Uterus (tissue), 4 donors: ENCODE results near the gene RHBDD3. TPM values are rescaled to one million over a fixed set of nuclear protein-coding genes. Genes with fewer than 3 reads are reported as not detected.

Experiments used
- DNase-seq, 2 donors: peaks; one replicate each; pipeline ENCODE4 v3.0.0-alpha.2; 2019 to 2020
- H3K27ac ChIP-seq, 2 donors: fragments of 200-600 bp; sonication (generic); 1 replicate in 1 of 2; 2 replicates in 1 of 2; pipeline ENCODE4 v1.5.1; 2016 to 2018
- H3K27me3 ChIP-seq, 2 donors: fragments of 200-600 bp; sonication (generic); one replicate each; pipeline ENCODE4 v1.5.1; 2018 to 2019; ENCODE audit warnings: control low read depth in 1 of 2
- H3K36me3 ChIP-seq, 2 donors: fragments of 200-600 bp; sonication (generic); one replicate each; pipeline ENCODE4 v1.5.1; 2019; ENCODE audit warnings: control low read depth in 1 of 2
- H3K4me1 ChIP-seq, 2 donors: fragments of 200-600 bp; sonication (generic); one replicate each; pipeline ENCODE4 v1.5.1; 2018 to 2019; ENCODE audit warnings: control low read depth in 1 of 2
- H3K4me3 ChIP-seq, 2 donors: fragments of 200-600 bp; sonication (generic); 1 replicate in 1 of 2; 2 replicates in 1 of 2; pipeline ENCODE4 v1.5.1; 2018 to 2019; ENCODE audit warnings: mild to moderate bottlenecking in 1 of 2
- H3K9me3 ChIP-seq, 2 donors: fragments of 200-600 bp; sonication (generic); one replicate each; pipeline ENCODE4 v1.5.1; 2019; ENCODE audit warnings: control low read depth in 1 of 2
- POLR2A ChIP-seq, 2 donors: fragments of 450-650 bp; IDR thresholded peaks; one replicate each; pipeline ENCODE4 v1.6.1; 2016; ENCODE audit warnings: antibody characterized with exemption in 2 of 2, mild to moderate bottlenecking in 1 of 2, moderate library complexity in 1 of 2
- intact Hi-C: fragments of 100-400 bp; cut with DNase I; formaldehyde crosslinking; loops from one replicate; pipeline ENCODE4 v1.15.1; 2023; ENCODE audit warnings: low total_unique reads
- total RNA-seq, 4 donors: library from RNA; depleted of rRNA in 3 of 4; stranded (reverse); fragments of >200 nt in 3 of 4; gene quantifications; one replicate each; pipeline versions ENCODE4 v1.1.0 to v1.2.4, GENCODE V29; 2014 to 2023
- TF ChIP-seq, protein P1 (sequence below), 4 experiments: fragments of 200-600 bp in 2 of 4; fragments of 450-650 bp in 2 of 4; sonication (generic) in 2 of 4; IDR thresholded peaks; one replicate each; pipeline ENCODE4 v1.5.1; 2016 to 2019; ENCODE audit warnings: antibody characterized with exemption in 4 of 4, mild to moderate bottlenecking in 2 of 4, moderate library complexity in 1 of 4
- donor health status: DM: yes; HTN: yes; CAD: no.

RHBDD3 gene
- total RNA-seq, 4 donors from 2014 or later: 6.5 to 46.6 (median 26.1) TPM

DNA sequence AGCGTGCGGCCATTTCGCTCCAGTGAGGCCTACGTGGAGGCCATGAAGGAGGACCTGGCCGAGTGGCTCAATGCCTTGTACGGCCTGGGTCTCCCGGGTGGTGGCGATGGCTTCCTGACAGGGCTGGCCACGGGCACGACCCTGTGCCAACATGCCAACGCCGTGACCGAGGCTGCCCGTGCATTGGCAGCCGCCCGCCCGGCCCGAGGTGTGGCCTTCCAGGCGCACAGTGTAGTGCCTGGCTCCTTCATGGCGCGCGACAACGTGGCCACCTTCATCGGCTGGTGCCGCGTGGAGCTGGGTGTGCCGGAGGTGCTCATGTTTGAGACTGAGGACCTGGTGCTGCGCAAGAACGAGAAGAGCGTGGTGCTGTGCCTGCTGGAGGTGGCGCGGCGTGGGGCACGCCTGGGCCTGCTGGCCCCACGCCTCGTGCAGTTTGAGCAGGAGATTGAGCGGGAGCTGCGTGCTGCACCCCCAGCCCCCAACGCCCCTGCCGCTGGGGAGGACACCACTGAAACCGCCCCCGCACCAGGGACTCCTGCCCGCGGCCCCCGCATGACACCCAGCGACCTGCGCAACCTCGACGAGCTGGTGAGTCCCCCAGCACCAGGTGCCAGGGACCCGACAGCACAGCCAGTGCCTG is 40.5 kb upstream of the RHBDD3 start:
- no peak for TF ChIP-seq POLR2A (IDR thresholded peaks at IDR 0.05)
- Histone ChIP-seq H3K36me3 (no peaks in the 10 kb centered on the region), H3K9me3 (no peaks in the 10 kb centered on the region), H3K4me3 (peak overlapping the region in 1 of 2 donors; percentile 87), H3K27ac (peak overlapping the region; percentile 78 to 80), H3K27me3 (peaks cover 0 to 4% of the 10 kb centered on the region in 2 donors), H3K4me1 (peaks cover 7 to 29% of the 10 kb centered on the region in 2 donors)
- intact Hi-C loops: no loop called here
- DNase-seq: no peak

DNA sequence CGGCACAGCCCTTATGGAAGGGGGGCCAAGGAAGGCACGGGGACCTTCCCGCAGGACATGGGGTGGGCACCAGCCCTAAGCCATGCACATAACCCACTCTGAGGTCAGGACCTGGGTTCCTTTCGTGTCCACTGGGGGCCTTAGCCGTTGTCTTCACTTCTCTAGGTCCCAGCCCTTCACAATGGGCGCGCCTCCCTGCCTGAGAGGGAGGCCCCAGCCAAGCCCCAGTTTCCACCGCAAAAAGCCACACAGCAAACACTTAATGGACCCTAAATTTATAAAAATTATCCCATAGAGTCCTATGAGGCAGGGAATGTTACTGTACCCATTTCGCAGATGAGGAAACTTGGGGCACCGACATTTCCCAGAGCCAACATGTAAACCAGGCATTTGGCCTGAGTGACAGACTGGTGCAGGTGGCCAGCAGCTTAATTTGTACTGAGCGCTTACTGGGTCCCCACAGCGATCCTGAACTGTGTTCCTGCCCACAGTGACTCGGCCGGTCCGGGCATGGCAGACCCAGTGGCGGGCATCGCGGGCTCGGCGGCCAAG is 39.9 kb upstream of the RHBDD3 start:
- H3K36me3 ChIP-seq: no peaks in the 10 kb centered on the region
- peak overlapping the region; percentile 77 to 87 for H3K4me3 ChIP-seq
- H3K9me3 ChIP-seq: no peaks in the 10 kb centered on the region
- H3K27me3 ChIP-seq: no peaks in the 10 kb centered on the region
- H3K27ac ChIP-seq: peak overlapping the region; percentile 78 to 80
- intact Hi-C loops: no loop called here
- DNase-seq: no peak
- peaks cover 7 to 27% of the 10 kb centered on the region in 2 donors for H3K4me1 ChIP-seq
- TF ChIP-seq, protein P1, sequence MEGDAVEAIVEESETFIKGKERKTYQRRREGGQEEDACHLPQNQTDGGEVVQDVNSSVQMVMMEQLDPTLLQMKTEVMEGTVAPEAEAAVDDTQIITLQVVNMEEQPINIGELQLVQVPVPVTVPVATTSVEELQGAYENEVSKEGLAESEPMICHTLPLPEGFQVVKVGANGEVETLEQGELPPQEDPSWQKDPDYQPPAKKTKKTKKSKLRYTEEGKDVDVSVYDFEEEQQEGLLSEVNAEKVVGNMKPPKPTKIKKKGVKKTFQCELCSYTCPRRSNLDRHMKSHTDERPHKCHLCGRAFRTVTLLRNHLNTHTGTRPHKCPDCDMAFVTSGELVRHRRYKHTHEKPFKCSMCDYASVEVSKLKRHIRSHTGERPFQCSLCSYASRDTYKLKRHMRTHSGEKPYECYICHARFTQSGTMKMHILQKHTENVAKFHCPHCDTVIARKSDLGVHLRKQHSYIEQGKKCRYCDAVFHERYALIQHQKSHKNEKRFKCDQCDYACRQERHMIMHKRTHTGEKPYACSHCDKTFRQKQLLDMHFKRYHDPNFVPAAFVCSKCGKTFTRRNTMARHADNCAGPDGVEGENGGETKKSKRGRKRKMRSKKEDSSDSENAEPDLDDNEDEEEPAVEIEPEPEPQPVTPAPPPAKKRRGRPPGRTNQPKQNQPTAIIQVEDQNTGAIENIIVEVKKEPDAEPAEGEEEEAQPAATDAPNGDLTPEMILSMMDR (IDR thresholded peaks at IDR 0.05): no peak
- TF ChIP-seq POLR2A (IDR thresholded peaks at IDR 0.05): no peak

DNA sequence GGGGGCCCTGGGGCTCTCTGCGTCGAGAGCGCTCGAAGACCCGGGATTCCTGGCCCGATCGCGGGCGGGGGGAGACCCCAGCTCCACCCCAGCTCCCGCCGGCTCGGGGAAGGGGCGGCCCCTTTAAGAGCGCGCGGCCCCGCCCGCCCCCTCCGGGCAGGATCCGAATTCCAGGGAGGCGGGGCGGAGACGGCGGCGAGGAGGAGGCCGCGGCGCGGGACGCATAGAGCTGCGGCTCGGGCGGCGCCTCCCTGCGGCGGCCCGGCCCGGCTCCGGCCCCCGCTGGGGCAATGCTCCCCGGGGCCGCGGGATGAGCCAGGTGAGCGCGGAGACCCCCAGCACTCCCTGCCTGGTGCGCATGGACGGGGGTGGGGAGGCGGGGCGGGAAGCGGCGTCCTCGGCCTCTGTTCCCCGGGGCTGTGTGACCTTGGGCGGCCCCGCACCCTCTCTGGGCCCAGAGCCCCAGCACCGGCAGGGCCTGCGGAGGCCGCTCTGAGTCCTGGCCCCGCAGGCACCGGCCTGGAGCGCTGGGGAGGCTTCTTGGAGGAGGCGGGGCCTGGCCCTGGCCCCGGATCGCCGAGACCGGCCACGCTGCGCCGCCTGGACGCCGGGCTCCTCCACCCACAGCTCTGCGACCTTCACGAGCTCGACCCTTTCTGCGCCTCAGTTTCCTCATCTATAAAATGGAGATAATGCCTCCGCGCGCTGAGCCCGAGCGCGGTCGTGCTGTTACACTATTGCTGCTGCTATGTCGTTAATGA is 39.2 kb upstream of the RHBDD3 start:
- Histone ChIP-seq H3K27me3 (no peaks in the 10 kb centered on the region), H3K4me1 (peaks cover 7 to 27% of the 10 kb centered on the region in 2 donors), H3K27ac (peak overlapping the region; percentile 78 to 80), H3K9me3 (no peaks in the 10 kb centered on the region), H3K4me3 (peak overlapping the region; percentile 77 to 87), H3K36me3 (no peaks in the 10 kb centered on the region)
- peak in 1 of 2 donors; percentile 65 for TF ChIP-seq POLR2A (IDR thresholded peaks at IDR 0.05)
- TF ChIP-seq, protein P1 (IDR thresholded peaks at IDR 0.05): peak in 3 of 4 experiments; percentile 27 to 40 (median 28)
- intact Hi-C loops: no loop called here
- DNase-seq: peak; percentile 78 to 80

DNA sequence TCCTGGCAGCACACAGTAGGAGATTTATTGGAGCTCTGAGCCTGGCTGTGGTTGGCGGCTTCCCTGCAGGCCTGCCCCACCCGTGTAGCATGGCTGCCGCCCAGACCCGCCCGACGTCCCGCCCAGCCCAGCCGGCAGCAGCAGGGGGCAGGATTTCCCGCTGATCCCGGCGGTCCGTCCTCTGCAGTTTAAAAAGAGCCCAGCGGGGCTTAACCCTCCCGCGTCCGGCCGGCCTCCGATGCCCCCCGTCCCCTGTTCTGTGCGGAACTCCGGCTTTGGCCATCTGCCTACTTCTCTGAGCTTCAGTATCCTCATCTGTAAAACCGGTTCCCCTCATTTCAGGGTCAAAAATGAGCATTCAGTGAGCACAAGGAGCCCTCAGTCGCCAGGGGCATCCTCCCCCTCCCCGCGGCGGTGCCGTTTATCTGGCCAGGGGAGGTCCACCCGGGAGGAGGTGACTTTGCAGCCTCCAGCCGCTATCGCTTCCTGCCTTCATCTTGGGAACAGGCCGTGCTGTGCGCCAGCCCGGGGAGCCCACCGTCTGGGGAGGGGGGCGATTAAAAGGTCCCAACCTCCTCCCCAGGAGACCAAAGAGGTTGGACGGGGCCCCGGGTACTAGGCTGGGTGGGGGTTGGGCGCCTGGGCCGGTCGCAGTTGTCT is 38.5 kb upstream of the RHBDD3 start, which contains the start of gene GAS2L1:
Gene GAS2L1, plus strand, starts transcription at position 476 of the 660 bp plus-strand sequence. CDS start 1,456 bp downstream, outside the sequence.
- Histone ChIP-seq H3K9me3 (no peaks in the 10 kb centered on the region), H3K36me3 (no peaks in the 10 kb centered on the region), H3K4me3 (peak within 1 kb of the TSS; percentile 77 to 87), H3K27me3 (no peaks in the 10 kb centered on the region), H3K27ac (peak within 1 kb of the TSS; percentile 78 to 80), H3K4me1 (peaks cover 7 to 23% of the 10 kb centered on the region in 2 donors)
- DNase-seq: peak; percentile 80 to 86
- TF ChIP-seq POLR2A (IDR thresholded peaks at IDR 0.05): no peak
- TF ChIP-seq, protein P1 (IDR thresholded peaks at IDR 0.05): peak; percentile 77 to 89 (median 84)
- intact Hi-C loops: no loop called here

DNA sequence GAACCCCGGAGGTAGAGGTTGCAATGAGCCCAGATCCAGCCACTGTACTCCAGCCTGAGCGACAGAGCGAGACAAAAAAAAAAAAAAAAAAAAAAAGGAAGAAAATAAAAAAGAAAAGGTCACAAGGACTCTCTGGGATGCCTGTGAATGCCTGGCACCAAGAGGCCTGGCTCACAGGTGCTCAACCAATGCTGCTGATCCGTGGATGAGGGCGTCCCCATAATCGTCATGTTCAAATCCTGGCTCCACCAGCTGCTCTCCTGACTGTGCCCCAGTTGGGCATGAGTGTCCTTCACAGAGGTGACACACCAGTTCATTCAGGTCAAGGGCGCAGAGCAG is 38.0 kb upstream of the RHBDD3 start:
- peaks cover 7 to 20% of the 10 kb centered on the region in 2 donors for H3K4me1 ChIP-seq
- H3K4me3 ChIP-seq: no peak overlapping the region
- H3K36me3 ChIP-seq: no peaks in the 10 kb centered on the region

More for the DNA sequence above, 38.0 kb upstream of the RHBDD3 start:
- DNase-seq: peak in 1 of 2 donors; percentile 46
- TF ChIP-seq POLR2A (IDR thresholded peaks at IDR 0.05): no peak
- TF ChIP-seq, protein P1 (IDR thresholded peaks at IDR 0.05): no peak
- intact Hi-C loops: no loop called here
- Histone ChIP-seq H3K9me3 (no peaks in the 10 kb centered on the region), H3K27me3 (no peaks in the 10 kb centered on the region), H3K27ac (peak overlapping the region; percentile 78 to 80)
